HG03575 (cell line): ENCODE measurements around the gene CBX5.
"Not testable (repeated sequence)": the region's sequence is repeated elsewhere in the genome, so short reads cannot be mapped to it uniquely, and the experiment has no call there.

Source experiments
- ATAC-seq: cut with Tn5 transposase; IDR thresholded peaks from one replicate; pipeline ENCODE4 v1.9.1; 2021; ENCODE audit not compliant: unreplicated experiment, insufficient number of reproducible peaks, low FRiP score; ENCODE audit errors: extremely low read depth

Gene CBX5

DNA sequence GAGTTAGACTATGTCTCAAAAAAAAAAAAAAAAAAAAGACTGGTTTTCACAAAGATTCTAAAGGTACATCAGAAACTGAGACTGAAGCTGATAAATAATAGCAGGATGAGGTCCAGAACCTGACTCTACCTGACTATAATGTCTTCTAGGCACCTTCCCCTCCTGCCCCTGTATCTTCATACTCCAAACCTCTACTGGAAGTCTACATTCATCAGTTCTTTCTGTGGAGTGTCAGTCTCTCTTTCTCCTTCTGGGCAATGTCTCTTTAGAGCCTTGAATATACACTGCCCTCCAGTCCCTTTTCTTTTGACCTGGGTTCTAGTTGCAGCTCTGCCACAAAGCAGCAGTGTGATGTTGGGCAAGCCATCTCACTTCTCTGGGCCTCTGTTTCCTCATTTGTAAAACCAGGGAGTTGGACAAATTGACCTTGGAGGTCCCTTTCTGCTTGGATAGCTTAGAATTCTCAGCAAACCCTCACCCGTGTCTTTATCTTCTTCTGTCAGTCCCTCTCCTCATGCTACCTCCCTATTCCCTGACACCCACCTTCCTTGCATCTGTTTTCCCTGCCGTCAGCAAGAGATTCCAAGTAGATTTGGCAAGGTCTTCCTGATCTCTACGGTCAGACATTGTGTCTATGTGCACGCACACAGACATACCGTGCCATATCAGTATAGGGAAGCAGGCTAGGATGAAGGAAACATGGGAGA lies 16.6 kb upstream of the CBX5 start:
- ATAC-seq, result no peak

DNA sequence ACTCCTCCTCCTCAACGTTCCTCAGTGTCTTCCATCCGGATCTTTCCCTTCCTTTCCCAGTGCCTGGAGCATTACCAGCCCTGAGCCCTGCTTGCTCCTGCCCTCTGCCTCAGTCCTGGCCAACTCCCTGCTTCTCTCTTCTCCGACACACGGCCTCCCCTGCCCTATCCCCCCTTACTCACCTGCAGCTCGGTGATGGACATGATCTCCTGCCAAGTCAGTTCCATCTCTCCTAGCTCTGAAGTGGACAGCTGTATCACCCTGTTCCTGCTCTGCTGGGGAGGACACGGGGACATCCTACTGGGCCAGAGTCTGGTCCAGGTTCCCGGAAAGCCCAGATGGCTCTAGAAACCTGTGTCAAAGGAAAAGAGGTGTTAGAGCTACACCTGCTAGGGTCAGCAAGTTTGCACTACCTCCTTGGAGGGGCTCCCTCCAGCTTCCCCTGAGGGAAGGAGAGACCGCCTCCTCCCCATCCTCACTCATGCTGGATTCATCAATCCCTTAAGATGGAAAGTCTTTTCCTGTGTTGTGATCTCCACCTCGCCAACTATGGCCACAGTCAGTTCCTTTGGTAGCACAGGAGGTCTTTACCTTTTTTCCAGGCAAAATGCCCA lies 15.1 kb upstream of the CBX5 start:
- ATAC-seq, result no peak

DNA sequence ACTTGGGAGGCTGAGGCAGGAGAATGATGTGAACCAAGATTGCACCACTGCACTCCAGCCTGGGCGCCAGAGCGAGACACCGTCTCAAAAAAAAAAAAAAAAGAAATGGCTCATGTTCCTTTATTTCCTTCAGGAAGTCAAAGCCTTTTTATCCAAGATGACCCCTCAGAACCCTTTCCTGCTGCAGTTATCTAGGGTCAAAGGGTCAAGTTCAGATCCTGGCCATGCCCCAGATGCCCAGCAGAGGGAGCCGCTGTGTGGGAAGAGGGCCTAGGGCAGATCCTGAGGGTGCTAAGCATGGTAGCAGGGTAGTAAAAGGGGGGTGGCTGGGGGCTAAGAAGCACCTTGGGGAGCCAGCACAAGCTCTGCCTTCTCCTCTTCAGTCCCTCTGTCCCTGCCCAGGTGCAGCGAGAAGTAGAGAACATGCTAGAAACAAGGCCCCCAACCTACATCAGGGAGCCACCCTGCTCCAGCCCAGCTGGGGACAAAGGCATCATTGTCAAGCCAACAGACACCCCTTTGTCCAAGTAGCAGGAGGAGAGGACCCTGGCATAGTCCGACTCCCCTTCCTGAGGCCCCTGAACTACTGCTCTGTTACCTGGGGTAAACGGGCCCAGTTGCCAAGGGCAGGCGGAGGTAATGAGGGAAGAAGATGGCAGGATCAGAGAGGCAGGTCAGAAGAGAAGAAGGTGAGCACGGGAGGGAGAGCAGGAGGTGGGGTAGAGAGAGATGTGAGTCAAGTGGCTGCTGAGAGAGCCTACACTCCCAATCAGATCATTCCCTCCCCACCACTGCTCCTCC lies 14.4 kb upstream of the CBX5 start:
- no peak for ATAC-seq

DNA sequence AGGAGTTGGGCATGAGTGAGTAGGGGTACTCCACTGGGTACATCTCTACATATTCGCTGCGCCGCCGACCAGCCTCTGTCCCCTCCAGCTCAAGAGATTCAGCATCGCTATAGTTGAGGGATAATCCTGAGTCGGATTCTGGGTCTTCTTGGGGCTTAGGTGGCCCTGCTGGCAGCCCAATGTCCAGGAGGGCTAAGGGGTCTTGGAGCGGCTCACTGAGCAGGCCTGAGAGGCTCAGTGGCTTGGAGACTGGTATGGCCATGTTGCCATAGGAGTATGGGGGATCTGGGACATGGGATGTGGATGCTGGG lies 13.0 kb upstream of the CBX5 start:
- no peak for ATAC-seq

DNA sequence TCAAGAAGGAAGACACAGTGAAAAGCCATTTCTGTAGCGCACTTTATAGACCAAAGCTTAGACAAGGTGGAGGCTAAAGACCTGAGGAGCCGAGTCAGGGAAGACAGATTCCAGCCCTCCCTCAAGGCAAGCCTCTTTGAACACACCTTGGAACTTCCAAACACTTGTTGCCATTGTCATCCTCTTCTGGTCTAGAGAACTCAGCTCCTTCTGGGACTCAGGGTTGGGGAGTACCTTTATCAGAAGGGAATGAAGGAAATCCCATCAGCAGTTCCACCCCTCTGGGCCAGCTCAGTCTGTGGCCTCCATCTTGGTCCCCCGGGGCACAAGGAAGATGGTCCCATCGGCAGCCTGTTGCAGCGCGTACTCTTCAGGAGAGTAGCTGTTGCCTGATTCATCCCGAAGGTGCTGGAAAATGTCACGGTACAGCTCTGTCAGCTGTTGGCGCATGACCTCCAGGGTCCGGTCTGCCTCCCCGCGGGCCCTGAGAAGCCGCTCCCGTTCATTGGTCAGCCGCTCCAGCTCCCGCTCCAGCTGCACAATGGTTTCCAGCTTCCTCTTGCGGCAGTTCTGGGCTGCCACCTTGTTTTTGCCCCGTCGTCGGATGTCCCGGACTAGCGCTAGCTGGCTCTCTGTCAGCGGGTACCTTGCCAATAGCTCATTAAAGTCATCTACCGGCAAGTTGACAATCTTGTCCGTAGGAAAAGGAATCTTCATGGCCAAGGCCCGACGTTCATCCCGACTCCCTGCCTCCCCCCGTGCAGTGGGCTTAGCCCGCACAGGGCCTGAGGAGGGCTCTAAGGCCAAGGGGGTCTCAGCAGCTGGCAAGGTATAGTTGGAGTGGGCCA lies 12.4 kb upstream of the CBX5 start:
- ATAC-seq, result no peak

DNA sequence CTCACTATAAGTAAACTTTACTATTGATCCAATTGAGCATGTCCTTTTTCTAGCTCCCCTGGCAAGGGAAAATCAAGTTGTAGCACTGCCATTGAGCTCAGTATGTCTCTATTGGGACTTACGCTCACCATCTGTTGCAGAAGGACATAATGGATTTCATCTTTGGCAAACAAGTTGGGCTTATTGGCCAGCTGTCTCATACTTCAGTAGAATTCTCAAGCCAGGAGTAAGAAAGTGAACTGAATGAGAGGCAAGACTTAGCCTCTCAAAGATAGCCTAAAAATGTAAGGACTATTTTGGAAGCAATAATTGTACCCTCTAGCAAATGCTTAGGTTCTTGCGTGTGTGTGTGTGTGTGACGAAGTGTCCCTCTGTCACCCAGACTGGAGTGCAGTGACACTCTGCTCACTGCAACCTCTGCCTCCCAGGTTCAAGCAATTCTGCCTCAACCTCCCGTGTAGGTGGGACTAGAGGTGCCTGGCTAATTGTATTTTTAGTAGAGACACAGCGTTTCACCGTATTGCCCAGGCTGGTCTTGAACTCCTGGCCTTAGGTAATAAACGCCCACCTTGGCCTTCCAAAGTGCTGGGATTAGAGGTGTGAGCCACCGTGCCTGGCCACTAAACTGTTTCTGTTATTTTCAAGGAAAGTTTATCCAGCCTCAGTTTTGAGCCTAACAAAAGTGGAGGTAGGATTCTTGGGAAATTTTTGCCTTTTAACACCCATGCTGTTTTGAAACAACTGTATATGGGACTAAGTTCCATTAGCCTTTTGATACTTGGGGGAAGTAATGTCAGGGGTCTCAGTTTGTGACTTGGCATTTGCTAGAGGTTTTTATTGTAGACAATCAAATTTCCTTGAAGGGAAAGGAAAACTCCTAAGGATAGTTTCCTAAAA lies 7.6 kb upstream of the CBX5 start:
- no peak for ATAC-seq

DNA sequence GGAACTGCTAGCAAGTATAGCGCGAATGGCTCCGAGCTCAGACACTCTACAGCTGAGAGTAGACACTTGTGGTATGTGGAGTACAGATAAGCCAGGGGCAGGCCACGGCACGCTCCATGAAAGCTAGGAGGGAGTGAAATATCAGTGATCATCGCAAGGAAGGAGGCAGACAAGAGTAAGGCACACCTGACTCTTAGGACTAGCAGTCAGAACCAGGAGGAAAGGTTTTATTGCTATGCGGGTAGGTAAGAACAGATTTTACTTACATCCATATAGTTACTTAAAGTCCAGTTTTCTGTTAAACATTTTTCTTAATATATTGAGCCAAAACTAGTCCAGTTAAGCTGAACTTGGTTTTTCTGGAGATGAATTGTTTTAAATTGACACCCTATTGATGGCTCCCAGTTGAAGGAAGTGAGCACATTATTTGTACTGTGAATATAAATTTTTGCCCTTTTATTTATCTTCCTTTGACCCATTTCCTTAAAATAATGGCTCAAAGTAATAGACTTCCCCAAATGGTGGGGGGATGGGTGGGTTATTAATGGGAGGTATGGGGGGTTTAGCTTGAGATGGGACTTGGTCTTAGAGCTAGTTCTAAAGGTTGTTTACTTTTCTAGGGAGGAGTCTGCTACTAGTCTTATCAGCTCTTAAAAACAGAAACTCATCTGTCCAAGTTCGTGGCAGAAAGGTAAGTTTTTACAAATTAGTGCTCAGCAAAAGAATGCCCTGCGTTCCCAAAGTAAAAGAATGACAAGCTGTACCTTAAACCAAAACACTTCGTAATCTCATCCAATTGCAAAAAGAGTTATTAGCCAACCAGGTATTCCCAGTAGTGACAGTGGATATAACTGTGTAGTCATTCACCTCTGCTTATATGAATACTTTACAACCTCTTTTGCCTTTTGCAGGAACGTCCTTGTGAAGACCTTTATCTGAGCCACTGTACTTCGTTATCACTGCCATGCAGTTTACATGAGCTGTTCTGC lies 6.4 kb upstream of the CBX5 start:
- no peak for ATAC-seq

DNA sequence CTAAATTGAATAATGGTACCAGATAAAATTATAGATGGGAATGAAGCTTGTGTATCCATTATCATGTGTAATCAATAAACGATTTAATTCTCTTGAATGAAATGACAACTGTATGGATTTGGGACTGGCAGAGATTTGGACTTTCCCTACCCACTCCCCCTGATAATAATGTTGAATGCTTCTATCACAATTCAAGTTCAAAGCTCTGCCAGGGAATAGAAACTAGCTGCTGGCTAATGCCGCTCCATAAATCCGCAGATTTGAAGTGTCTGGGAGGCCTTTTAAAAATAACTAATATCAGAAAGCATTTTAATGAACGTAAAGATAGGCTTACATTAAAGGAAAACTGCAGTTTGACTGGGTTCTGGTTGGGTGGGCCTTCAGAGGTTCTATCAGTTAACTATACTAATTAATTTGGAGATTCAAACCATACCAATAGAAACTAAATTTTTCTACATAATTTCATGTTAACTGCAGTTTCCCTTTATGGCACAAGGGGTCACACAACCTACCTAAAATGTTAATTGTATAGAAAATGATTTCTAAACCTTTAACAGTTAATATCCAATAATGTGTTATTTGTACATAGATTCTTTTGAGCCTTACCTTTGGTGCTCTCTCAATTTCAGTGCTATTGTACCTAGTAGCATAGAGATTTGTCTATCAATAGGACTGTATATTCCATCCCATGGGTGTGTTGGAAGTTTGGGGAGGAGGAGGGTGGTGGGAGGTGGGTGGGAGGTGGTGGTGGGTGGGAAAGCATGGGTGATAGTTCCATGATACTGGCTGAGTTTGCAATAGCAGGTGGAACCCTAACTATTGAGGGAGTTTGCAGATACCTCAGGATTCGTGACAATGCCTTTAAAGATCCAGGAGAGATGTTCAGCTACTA lies 5.5 kb upstream of the CBX5 start:
- no peak for ATAC-seq

DNA sequence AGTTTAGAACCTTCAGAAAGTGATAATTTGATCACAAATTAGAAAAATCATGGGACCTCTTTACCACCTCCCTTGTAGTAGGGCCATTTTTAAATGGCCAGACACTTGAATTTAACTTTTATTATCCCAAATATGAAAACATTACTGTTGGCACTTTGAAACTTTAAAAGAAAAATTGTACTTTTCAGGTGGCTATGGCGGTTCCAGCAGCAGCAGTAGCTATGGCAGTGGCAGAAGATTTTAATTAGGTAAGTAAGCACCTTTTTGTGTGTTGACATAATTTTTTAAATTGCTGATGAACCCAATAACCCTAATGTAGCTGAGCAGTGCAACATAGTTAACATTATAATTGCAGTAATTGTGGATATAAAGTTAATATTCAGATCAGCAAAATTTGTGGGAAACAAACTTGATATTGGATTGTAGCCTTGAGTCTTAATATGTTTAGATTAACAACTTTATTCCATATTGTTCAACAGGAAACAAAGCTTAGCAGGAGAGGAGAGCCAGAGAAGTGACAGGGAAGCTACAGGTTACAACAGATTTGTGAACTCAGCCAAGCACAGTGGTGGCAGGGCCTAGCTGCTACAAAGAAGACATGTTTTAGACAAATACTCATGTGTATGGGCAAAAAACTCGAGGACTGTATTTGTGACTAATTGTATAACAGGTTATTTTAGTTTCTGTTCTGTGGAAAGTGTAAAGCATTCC lies 4.3 kb upstream of the CBX5 start:
- ATAC-seq, result not testable (repeated sequence)

DNA sequence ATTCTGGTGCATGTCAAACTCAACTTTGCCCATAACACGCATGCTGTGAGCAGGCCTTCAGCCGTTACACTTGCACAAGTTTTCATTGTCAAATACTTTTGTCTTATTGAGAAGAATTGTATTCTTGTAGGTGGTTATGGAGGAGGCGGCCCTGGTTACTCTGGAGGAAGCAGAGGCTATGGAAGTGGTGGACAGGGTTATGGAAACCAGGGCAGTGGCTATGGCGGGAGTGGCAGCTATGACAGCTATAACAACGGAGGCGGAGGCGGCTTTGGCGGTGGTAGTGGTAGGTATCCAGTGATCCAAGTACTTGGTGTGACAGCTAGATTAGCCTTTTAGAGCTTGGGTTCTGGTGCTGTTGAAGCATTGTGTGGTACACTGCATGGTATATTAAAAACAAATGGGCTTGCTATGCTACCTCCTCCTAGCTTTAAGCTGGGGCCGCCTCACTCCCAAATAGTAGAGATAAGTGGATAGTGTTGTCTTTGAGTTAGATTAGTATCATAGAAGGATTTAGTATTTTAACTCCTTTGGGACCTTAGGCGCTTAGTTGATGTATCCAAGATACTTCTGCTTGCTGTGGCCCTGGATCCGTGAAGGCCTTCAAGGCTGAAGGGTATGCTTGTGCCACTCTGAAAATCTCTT lies 3.1 kb upstream of the CBX5 start:
- ATAC-seq, result no peak

DNA sequence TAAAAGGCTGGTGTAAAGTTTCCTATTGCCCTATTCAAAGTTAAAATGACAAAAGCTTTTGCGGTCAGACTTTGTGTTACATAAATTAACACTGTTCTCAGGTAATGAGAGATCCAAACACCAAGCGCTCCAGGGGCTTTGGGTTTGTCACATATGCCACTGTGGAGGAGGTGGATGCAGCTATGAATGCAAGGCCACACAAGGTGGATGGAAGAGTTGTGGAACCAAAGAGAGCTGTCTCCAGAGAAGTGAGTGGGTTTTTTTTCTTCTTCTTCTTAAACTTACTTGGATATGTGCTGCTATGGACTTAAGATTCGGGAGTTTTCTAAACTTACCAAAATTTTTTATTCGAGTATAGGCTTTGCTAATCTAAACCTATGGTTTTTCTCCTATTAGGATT lies 1.8 kb upstream of the CBX5 start:
- not testable (repeated sequence) for ATAC-seq

DNA sequence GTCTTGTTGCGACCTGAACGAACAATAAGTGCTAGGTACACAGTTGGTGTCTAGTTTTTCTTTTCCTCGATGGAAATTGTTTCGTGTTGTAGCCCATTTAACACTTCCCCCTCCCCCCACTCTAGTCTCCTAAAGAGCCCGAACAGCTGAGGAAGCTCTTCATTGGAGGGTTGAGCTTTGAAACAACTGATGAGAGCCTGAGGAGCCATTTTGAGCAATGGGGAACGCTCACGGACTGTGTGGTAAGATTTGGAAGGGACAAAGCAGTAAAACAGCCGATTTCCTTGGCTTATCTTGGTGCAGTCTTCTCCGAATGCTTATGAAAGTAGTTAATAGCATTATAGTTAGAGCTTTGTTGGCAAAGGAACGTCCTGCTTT lies 1.3 kb upstream of the CBX5 start:
- not testable (repeated sequence) for ATAC-seq

DNA sequence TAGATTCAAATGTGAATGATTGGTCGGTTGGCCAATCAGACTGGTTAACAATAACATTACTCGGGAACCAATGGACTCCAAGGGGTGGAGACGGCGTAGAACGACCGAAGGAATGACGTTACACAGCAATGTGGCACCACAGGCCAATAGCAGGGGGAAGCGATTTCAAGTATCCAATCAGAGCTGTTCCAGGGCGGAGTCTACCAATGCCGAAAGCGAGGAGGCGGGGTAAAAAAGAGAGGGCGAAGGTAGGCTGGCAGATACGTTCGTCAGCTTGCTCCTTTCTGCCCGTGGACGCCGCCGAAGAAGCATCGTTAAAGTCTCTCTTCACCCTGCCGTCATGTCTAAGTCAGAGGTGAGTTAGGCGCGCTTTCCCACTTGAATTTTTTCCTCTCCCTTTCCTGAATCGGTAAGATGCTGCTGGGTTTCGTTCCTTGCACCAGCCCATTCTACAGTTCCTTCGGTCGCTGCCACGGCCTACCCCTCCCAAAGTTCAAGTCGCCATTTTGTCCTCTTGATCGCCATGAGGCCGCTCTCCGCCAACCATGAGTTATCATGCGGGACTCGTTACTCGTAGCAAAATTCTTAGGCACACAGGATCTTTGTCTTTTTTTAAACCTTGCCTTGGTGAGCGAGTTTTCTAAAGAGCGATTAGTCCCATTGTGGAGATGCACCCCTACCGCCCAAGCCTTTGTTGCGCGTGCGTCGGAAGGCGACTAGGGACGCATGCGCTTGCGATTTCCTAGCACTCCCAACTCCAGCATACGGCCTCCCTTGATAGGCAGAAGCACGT lies 742 bp upstream of the CBX5 start, which contains the start of gene HNRNPA1:
Gene HNRNPA1, plus strand, starts transcription at position 259 of the 793 bp plus-strand sequence. Its CDS starts 82 bp downstream, at position 341.
- peak; percentile 75 for ATAC-seq

DNA sequence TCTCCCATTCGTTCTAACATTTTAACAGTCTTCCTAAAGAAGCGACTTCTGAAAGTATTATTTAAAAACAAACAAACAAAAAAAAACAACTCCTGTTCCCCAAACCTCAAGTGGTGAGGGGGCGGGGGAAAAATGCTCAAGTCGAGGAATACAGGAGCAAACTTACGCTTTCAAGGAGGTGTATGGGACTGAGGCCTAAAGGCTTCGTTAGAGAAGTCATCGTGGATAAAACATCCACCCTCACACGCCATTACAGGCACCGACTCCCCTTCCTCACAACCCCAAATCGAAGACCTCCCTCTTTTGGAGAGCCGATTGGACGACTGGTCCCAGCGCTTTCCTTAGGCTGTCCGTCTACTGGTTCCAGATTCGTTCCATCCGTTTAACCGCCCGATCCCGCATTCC lies 693 bp downstream of the CBX5 start:
- no peak for ATAC-seq

DNA sequence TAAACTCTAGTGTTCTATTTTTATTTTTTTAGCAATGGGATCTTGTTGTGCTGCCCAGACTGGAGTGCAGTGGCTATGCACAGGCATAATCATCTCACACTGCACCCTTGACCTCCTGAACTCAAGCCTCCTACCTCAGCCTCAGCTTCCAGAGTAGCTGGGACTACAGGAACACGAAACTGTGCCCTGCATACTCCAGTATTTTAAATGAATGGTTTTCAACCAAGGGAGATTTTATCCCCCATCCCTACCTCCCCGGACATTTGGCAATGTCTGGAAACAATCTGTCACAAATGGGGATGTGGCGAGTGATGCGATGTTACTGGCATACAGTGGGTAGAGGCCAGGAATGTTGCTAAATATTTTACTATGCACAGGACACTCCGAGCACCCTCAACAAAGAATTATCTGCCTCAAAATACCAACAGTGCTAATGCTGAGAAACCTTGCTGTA lies 2.1 kb downstream of the CBX5 start:
- ATAC-seq, result no peak
